ENCODE results near the gene EHMT2. TPM values are rescaled to one million over a fixed set of nuclear protein-coding genes. Genes with fewer than 3 reads are reported as not detected.

Gene EHMT2
- total and polyA plus RNA-seq, 2 of the 4 experiments (the other 2 are of a cell fraction): 38.0 to 51.2 TPM

GRCh38 chr6:31905041-31905440 is 7.5 kb upstream of the EHMT2 start:
- WGBS, 2 experiments (ENCODE audit: extremely low coverage in 2 of 2, insufficient read length in 1 of 2): no CpG with 5 or more reads among the region's 1 CpG
- Histone ChIP-seq H4K20me1 (ENCODE audit: insufficient read depth, low read length) (no peaks in the 10 kb centered on the region), H4K91ac (ENCODE audit: insufficient read depth, low read depth, low read length) (no peak overlapping the region), H3K27me3 (ENCODE audit: control insufficient read depth, insufficient read depth, low read length) (no peaks in the 10 kb centered on the region), H3K56ac (ENCODE audit: extremely low read depth, insufficient read depth, low read length) (no peak overlapping the region), H2BK5ac (ENCODE audit: low read depth, low read length, poor library complexity, severe bottlenecking) (no peak overlapping the region), H3K9ac (ENCODE audit: low read depth, low read length) (no peak overlapping the region), H3K4me2 (ENCODE audit: low read depth, low read length) (no peak overlapping the region), H3K23ac (ENCODE audit: low read depth, low read length) (no peak overlapping the region), H2AK9ac (replicated peaks; ENCODE audit: low read depth, low read length, poor library complexity) (no peak overlapping the region), H3K14ac (replicated peaks; ENCODE audit: low read depth, low read length) (no peak overlapping the region), H3K9me1 (ENCODE audit: insufficient read depth, low read length) (peaks cover 9% of the 10 kb centered on the region; the same call in 1 of the 2 replicates), H3K36me3 (ENCODE audit: control insufficient read depth, insufficient read depth, low read length) (no peaks in the 10 kb centered on the region), H2AK5ac (ENCODE audit: low read depth, low read length) (no peak overlapping the region), H3K4me1 (ENCODE audit: control insufficient read depth, insufficient read depth, low read length) (peaks cover 9% of the 10 kb centered on the region), H3K27ac (ENCODE audit: insufficient read depth, low read length) (no peak overlapping the region), H2BK20ac (ENCODE audit: low read depth, low read length) (no peak overlapping the region), H3K9me3 (ENCODE audit: control insufficient read depth, insufficient read depth, low read length) (no peaks in the 10 kb centered on the region), H2AFZ (replicated peaks; ENCODE audit: low read length, poor library complexity) (no peak overlapping the region), H3K4me3 (ENCODE audit: insufficient read depth, low read depth, low read length) (no peak overlapping the region), H4K5ac (ENCODE audit: low read depth, low read length) (no peak overlapping the region), H3K18ac (ENCODE audit: low read depth, low read length) (no peak overlapping the region), H3K79me1 (ENCODE audit: low read depth in 1 of 2, low read length in 2 of 2) (peaks cover 0 to 13% of the 10 kb centered on the region in 2 experiments; a peak in 2 of 4 replicates), H3K4ac (ENCODE audit: low read depth, low read length) (no peak overlapping the region), H2BK15ac (ENCODE audit: low read depth, low read length) (no peak overlapping the region), H4K8ac (ENCODE audit: low read depth in 2 of 2, low read length in 2 of 2) (no peak overlapping the region), H2BK120ac (ENCODE audit: low read depth, low read length) (no peak overlapping the region)
- dilution Hi-C loops (cut with HindIII; ENCODE audit: low sequenced_read_pairs, unreplicated experiment): no loop called here
- ChIA-PET POLR2A (ENCODE audit: unreplicated experiment) (no interaction called here), CTCF (interaction anchor here (2.1 kb wide), 1 partner anchor 47 kb away, joined by 10 read pairs; no protein-coding TSS in a partner anchor)
- in situ Hi-C loops (cut with MboI; ENCODE audit: low sequenced_read_pairs): no loop called here
- no peak for TF ChIP-seq MXI1 (IDR thresholded peaks at IDR 0.05; ENCODE audit: borderline replicate concordance, low read depth, low read length)
- no peak for TF ChIP-seq RCOR1 (IDR thresholded peaks at IDR 0.05; ENCODE audit: insufficient replicate concordance, low read length)
- TF ChIP-seq USF2 (IDR thresholded peaks at IDR 0.05; ENCODE audit: low read depth, low read length): no peak
- TF ChIP-seq POLR2A (IDR thresholded peaks at IDR 0.05; ENCODE audit: low read depth, low read length): no peak
- TF ChIP-seq MAFK (IDR thresholded peaks at IDR 0.05; ENCODE audit: low read depth, low read length): no peak
- TF ChIP-seq NFE2L2 (IDR thresholded peaks at IDR 0.05; ENCODE audit: low read depth, low read length): no peak
- no peak for TF ChIP-seq SMC3 (IDR thresholded peaks at IDR 0.05; ENCODE audit: low read depth, low read length)
- TF ChIP-seq ELK1 (IDR thresholded peaks at IDR 0.05; ENCODE audit: borderline replicate concordance, low read depth, low read length): no peak
- TF ChIP-seq CTCF (conservative IDR thresholded peaks at IDR 0.05; ENCODE audit: low read depth, low read length): no peak
- TF ChIP-seq BHLHE40 (IDR thresholded peaks at IDR 0.05; ENCODE audit: low read depth, low read length): no peak
- no peak for TF ChIP-seq CEBPB (IDR thresholded peaks at IDR 0.05; ENCODE audit: low read depth, low read length)
- no peak for TF ChIP-seq RFX5 (IDR thresholded peaks at IDR 0.05; ENCODE audit: low read depth, low read length)
- TF ChIP-seq CHD1 (IDR thresholded peaks at IDR 0.05; ENCODE audit: low read depth, low read length): no peak
- TF ChIP-seq MAZ (IDR thresholded peaks at IDR 0.05; ENCODE audit: borderline replicate concordance, low read depth, low read length): no peak
- no peak for TF ChIP-seq RAD21 (IDR thresholded peaks at IDR 0.05; ENCODE audit: low read length)
- TF ChIP-seq FOS (IDR thresholded peaks at IDR 0.05; ENCODE audit: low read depth, low read length): no peak
- no TSS peak for BruUV-seq (replicated peaks)
- ATAC-seq (ENCODE audit: low read depth) (no peak), DNase-seq (no peak)
- intact Hi-C loops (cut with micrococcal nuclease): no loop called here
